DND-41 (cell line): ENCODE results near the gene IGFBP5.

Source experiments
- ATAC-seq: fragments of 200-7000 bp; cut with Tn5 transposase; 3 replicates; pipeline ENCODE4 v1.9.1; 2021; ENCODE audit warnings: low read depth; ENCODE audit not compliant: insufficient read depth
- DNase-seq: peaks from one replicate; pipeline ENCODE4 v3.0.0-alpha.2; 2020
- H2AFZ ChIP-seq: 2 replicates; pipeline ENCODE4 v1.6.0; 2012; ENCODE audit warnings: low read depth, low read length
- H3K27ac ChIP-seq: 2 replicates; pipeline ENCODE4 v1.5.1; 2012; ENCODE audit warnings: low read length, inconsistent platforms
- H3K27me3 ChIP-seq: fragments of 200-600 bp; sonication (generic); 2 replicates; pipeline ENCODE4 v1.6.0; 2012; ENCODE audit warnings: low read length, mild to moderate bottlenecking, inconsistent platforms; ENCODE audit not compliant: insufficient read depth, poor library complexity
- H3K36me3 ChIP-seq: 2 replicates; pipeline ENCODE4 v1.5.1; 2012; ENCODE audit warnings: low read length, inconsistent platforms; ENCODE audit not compliant: insufficient read depth
- H3K4me1 ChIP-seq: 2 replicates; pipeline ENCODE4 v1.5.1; 2012; ENCODE audit warnings: mild to moderate bottlenecking, low read length; ENCODE audit not compliant: insufficient read depth
- H3K4me2 ChIP-seq: 2 replicates; pipeline ENCODE4 v1.6.0; 2012; ENCODE audit warnings: mild to moderate bottlenecking, moderate library complexity, low read length, inconsistent platforms; ENCODE audit not compliant: insufficient read depth
- H3K4me3 ChIP-seq, 2 experiments: fragments of 200-600 bp in 1 of 2; shearing (Covaris generic) in 1 of 2; 2 replicates each; pipeline ENCODE4 v1.5.1; 2012 to 2016; ENCODE audit warnings: inconsistent platforms in 2 of 2, low read length in 2 of 2, mild to moderate bottlenecking in 2 of 2, low read depth in 1 of 2, moderate library complexity in 1 of 2
- H3K79me2 ChIP-seq: 2 replicates; pipeline ENCODE4 v1.6.0; 2012; ENCODE audit warnings: low read length, inconsistent platforms; ENCODE audit not compliant: insufficient read depth
- H3K9ac ChIP-seq: 2 replicates; pipeline ENCODE4 v1.6.0; 2012; ENCODE audit warnings: low read depth, mild to moderate bottlenecking, inconsistent platforms, low read length, moderate library complexity
- H3K9me3 ChIP-seq: 2 replicates; pipeline ENCODE4 v1.5.1; 2012; ENCODE audit warnings: low read length, moderate library complexity, mild to moderate bottlenecking, inconsistent platforms; ENCODE audit not compliant: insufficient read depth, severe bottlenecking
- H4K20me1 ChIP-seq: 2 replicates; pipeline ENCODE4 v1.6.0; 2012; ENCODE audit warnings: low read length; ENCODE audit not compliant: insufficient read depth
- CTCF ChIP-seq: IDR thresholded peaks from 2 replicates; pipeline ENCODE4 v1.5.1; 2012; ENCODE audit warnings: borderline replicate concordance, low read length, moderate library complexity, mild to moderate bottlenecking; ENCODE audit not compliant: poor library complexity, severe bottlenecking; ENCODE audit errors: extremely low read depth
- EZH2 ChIP-seq: IDR thresholded peaks from 3 replicates; pipeline ENCODE4 v1.6.1; 2012; ENCODE audit warnings: borderline replicate concordance, low read depth, mild to moderate bottlenecking, moderate library complexity, low read length, inconsistent platforms; ENCODE audit not compliant: severe bottlenecking

Gene IGFBP5

GRCh38 chr2:216696751-216697560 lies 1.6 kb upstream of the IGFBP5 start:
- Histone ChIP-seq H3K27me3 (peaks cover 73% of the 10 kb centered on the region), H3K36me3 (no peaks in the 10 kb centered on the region), H3K9ac (no peak overlapping the region), H3K27ac (no peak overlapping the region), H3K9me3 (no peaks in the 10 kb centered on the region), H2AFZ (no peak overlapping the region), H3K4me2 (no peak overlapping the region), H3K4me1 (peaks cover 31% of the 10 kb centered on the region), H3K4me3 (no peak overlapping the region), H4K20me1 (peaks cover 4% of the 10 kb centered on the region; the same call in 1 of the 2 replicates), H3K79me2 (no peaks in the 10 kb centered on the region)
- DNase-seq (no peak), ATAC-seq (no peak)
- TF ChIP-seq EZH2 (peak; percentile 46), CTCF (peak; percentile 68)

DNA sequence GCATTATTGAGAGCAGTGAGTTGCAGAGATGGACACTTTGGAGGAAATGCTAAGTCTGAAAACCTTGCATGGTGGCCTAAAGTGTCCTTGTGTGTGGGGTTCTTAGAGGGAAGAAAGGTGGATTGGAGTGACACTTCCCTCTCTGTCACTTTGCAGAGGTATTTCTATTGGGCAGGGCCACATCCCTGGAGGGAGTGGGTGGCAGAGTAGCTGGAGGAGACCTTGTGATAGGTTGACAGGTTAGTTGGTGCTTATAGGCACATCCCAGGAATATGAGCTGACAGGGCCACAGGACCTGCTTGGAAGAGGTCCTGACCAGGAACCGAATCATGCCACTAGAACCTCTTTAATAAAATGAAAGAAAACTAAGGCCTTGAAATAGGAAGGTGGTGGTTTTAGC lies 972 bp upstream of the IGFBP5 start:
- Histone ChIP-seq H3K4me2 (no peak overlapping the region), H3K79me2 (no peaks in the 10 kb centered on the region), H3K9me3 (no peaks in the 10 kb centered on the region), H4K20me1 (peaks cover 4% of the 10 kb centered on the region; the same call in 1 of the 2 replicates), H3K9ac (no peak overlapping the region), H3K4me3 (no peak overlapping the region), H3K27me3 (peaks cover 80% of the 10 kb centered on the region), H3K27ac (no peak overlapping the region), H3K4me1 (peaks cover 37% of the 10 kb centered on the region), H2AFZ (no peak overlapping the region), H3K36me3 (no peaks in the 10 kb centered on the region)
- TF ChIP-seq EZH2 (no peak), CTCF (no peak)
- ATAC-seq (no peak), DNase-seq (no peak)

GRCh38 chr2:216694826-216695217 lies 527 bp downstream of the IGFBP5 start:
- H4K20me1 ChIP-seq: peaks cover 4% of the 10 kb centered on the region; the same call in 1 of the 2 replicates
- DNase-seq (no peak), ATAC-seq (no peak)
- TF ChIP-seq CTCF: no peak
- TF ChIP-seq EZH2: no peak
- H3K27me3 ChIP-seq: peaks cover 85% of the 10 kb centered on the region
- H3K9me3 ChIP-seq: no peaks in the 10 kb centered on the region
- H3K9ac ChIP-seq: no peak overlapping the region; the same call in 1 of the 2 replicates
- H3K27ac ChIP-seq: no peak overlapping the region
- no peaks in the 10 kb centered on the region for H3K79me2 ChIP-seq
- 0 out of 2 replicates have a peak overlapping the region, but pooled peaks have one; percentile 10 for H2AFZ ChIP-seq
- peak overlapping the region in 1 of 2 experiments; percentile 54; a peak in 1 of 4 replicates for H3K4me3 ChIP-seq
- H3K4me1 ChIP-seq: peaks cover 41% of the 10 kb centered on the region
- no peaks in the 10 kb centered on the region for H3K36me3 ChIP-seq
- H3K4me2 ChIP-seq: peak overlapping the region; percentile 83
